ENCODE measurements around the gene CCDC30.

The CCDC30 gene

DNA sequence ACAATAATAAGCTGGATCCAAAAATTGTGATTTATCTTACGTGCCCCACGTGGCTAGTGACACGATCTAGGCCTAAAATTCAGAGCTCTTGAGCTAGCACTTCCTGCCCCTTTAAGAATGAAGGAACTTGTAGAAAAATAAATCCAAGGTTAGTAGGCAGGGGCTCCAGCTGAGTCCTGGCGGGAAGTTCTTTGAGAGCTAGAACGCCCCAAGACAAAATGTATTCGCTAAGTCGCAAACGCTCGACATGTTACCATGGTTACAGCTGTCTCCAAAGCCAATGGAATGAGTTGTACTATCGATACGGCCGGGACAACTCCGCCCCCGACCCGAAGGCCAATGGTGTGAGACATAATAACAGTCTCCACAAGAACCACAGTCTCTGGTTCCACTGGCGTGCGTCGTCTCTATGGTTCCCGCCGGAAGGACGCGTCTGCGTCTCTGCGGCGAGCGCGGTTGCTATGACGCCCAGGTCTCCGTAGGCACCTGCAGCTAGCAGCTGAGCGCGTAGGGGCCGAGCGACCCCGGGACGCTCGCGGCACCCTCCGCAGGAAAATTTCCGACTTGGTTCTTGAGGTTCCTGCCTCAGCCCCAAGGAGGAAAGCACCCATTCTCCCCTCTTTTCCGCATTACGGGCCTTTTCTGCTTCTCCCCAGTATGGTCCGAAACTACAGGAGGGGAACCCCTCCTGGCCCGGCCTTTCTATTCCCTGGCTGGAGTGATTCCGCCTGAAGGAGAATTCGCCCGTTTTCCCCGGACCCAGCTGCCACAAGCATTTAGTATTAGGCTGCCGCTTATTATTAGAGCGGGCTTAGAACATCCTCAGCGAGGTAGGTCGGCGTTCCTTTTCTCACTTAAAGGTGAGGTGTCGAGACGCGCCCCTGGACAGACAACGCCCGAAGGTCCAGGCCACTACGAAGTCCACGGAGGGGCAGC lies at the start of gene CCDC30:
Gene CCDC30, plus strand, starts transcription at position 459 of the 936 bp plus-strand sequence. CDS start 17,266 bp downstream, outside the sequence.
- DNase-seq, result peak; percentile 14 to 98 (median 88)

- DNase-seq, result no peak
Observed at GRCh38 chr1:42414551-42415496, 48.3 kb upstream of the CCDC30 start.

- DNase-seq, result no peak
Observed at GRCh38 chr1:42417166-42417565, 45.9 kb upstream of the CCDC30 start.

- peak in 1 of 56 donors; percentile 5 for DNase-seq
Observed at GRCh38 chr1:42418516-42418915, 44.6 kb upstream of the CCDC30 start.

- DNase-seq, result peak in 1 of 56 donors; percentile 29
Observed at GRCh38 chr1:42419126-42419821, 43.8 kb upstream of the CCDC30 start.

DNA sequence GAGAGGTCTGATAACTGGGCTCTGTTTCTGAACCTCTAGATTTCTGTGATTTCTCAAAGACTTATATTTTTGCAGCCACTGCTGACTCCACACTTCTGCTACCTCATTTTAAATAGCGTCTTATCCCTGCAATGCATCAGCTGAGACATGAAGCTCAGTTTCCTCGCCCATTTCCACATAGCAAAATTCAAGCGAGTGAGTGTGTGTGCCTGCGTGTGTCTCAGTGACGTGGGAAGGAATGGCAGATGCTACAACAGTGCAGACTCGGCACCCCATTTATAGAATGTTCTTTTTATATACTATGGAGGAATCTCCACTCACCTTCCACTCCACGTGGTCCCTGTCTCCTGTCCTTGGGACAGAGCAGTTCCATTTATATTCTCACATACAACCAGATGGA lies 43.0 kb upstream of the CCDC30 start:
- peak in 22 of 56 donors; percentile 2 to 58 (median 22) for DNase-seq

- peak in 38 of 56 donors; percentile 2 to 68 (median 20) for DNase-seq
Observed at GRCh38 chr1:42420911-42421585, 42.0 kb upstream of the CCDC30 start.

DNA sequence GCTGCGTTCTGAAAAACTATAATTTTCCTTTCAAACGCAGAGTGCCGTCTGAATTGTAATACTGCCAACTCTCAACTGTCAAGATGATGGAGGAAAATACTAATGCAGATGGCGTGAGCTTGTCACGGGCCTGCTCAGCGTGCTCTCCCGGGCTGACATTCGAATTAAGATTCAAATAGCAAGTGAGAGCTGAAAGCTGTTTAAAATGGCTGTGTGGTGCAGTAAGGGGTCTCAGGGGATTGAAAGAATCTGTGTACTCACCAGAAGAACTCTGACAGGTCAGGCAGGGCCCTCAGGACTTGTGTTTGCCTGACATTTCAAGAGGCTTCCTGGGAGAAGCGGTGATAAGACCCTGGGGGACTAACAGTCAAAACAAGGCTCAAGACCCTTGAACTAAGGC lies 40.3 kb upstream of the CCDC30 start:
- DNase-seq, result peak in 14 of 56 donors; percentile 2 to 48 (median 14)

- no peak for DNase-seq
Observed at GRCh38 chr1:42423681-42424080, 39.4 kb upstream of the CCDC30 start.

- no peak for DNase-seq
Observed at GRCh38 chr1:42424201-42424600, 38.9 kb upstream of the CCDC30 start.

DNA sequence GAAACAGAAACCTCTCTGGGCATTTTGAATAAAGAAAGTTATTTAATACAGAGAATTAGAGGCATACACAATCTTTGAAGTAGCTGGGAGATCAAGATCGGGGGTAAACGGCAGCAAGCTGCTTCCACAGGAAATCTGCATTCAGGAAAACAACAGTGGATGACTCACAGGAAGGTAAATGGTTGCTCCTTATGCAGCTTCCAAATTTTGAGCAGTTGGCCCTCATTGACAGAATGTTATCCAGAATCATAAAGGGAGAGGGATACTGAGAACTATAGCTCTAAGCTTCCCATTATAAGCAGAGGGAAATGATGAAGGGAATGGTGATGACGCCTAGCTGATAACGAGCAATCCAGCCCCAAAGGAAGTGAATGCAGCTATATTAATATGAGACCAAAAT lies 35.8 kb upstream of the CCDC30 start:
- no peak for DNase-seq

GRCh38 chr1:42429603-42430002 lies 33.5 kb upstream of the CCDC30 start:
- no peak for DNase-seq

GRCh38 chr1:42430286-42431135 lies 32.6 kb upstream of the CCDC30 start:
- no peak for DNase-seq

DNA sequence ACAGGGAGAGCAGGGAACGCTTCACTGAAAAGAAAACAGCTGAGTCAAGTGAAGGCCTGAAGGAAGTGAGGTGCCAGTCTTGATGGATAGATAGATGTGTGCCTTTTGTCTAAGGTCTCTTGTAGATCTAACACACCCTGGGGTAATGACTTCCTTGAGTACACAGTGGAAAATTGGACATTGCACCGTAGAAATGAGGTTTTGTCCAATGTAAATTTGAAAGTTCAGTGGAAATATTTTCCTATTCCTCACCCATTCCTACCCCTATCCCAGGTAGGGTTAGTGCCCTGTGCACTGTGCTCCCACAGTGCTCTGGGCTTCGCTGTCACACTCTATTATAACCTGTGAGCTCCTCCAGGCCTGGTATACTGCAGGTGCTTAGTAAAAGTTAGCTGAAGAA lies 31.6 kb upstream of the CCDC30 start:
- no peak for DNase-seq

- DNase-seq, result no peak
Observed at GRCh38 chr1:42432714-42433113, 30.4 kb upstream of the CCDC30 start.

- no peak for DNase-seq
Observed at GRCh38 chr1:42433369-42433768, 29.7 kb upstream of the CCDC30 start.

DNA sequence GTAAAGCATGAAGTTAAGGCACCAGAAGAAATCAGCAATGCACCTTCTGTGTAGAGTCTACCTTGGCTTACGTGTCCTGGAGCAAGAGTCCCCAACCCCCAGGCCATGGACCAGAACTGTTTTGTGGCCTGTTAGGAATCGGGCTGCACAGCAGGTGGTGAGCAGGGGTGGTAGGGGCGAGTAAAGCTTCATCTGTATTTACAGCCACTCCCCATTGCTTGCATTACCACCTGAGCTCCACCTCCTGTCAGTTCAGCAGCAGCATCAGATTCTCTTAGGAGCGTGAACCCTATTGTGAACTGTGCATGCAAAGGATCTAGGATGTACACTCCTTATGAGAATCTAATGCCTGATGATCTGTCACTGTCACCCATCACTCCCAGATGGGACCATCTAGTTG lies 28.7 kb upstream of the CCDC30 start:
- no peak for DNase-seq

DNA sequence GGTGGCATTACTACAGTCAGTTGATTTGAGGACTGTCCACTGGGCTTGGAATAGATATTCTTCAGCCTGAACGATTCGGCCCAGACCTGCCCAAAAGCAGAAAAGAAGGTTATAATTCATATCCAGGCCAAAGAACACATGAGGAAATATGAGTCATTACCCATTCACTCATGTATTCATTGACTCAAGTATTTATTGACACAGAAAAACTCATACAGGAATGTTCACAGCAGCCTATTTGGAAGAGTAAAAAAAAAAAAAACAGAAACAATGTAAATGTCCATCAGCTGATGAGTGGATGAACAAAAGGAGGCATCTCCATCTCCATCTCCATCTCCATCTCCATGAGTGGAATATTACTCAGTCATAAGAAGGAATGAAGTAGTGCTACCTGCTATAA lies 23.1 kb upstream of the CCDC30 start:
- DNase-seq, result no peak

GRCh38 chr1:42442662-42443061 lies 20.4 kb upstream of the CCDC30 start:
- DNase-seq, result no peak

DNA sequence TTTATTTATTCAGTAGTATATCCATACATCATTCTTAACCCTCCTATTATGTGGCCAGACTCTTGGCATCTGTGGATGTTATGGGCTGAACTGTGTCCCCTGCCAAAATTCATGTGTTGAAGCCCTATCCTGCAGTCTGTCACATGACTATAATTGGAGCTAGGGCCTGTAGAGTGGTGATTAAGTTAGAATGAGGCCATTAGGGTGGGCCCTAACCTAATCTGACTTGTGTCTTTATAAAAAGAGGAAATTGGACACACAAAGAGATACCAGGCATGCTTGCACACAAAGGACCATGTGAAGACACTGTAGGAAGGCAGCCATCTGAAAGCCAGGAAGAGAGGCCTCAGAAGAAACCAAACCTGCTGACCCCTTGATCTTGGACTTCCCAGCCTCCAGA lies 13.8 kb upstream of the CCDC30 start:
- DNase-seq, result no peak
